Fibroblast of pulmonary artery (primary cell): ENCODE results near the gene SNED1.

ENCODE experiments used
- DNase-seq: peaks from one replicate; pipeline ENCODE4 v3.0.0-alpha.2; 2010; ENCODE audit warnings: low read depth
- H3K4me3 ChIP-seq: replicated peaks from 2 replicates; pipeline ENCODE4 v1.5.1; 2011; ENCODE audit warnings: low read depth, mild to moderate bottlenecking, control low read depth, low read length, moderate library complexity
- CTCF ChIP-seq: IDR thresholded peaks from 2 replicates; pipeline ENCODE4 v1.5.1; 2011; ENCODE audit warnings: mild to moderate bottlenecking, control low read depth, low read length, inconsistent platforms; ENCODE audit errors: missing control alignments

Gene SNED1

GRCh38 chr2:241110607-241111439 lies 112.4 kb downstream of the SNED1 start:
- TF ChIP-seq CTCF: no peak
- H3K4me3 ChIP-seq: no peak overlapping the region
- DNase-seq: no peak

GRCh38 chr2:241111440-241111805 lies 113.0 kb downstream of the SNED1 start:
- no peak for DNase-seq
- no peak overlapping the region for H3K4me3 ChIP-seq
- no peak for TF ChIP-seq CTCF

GRCh38 chr2:241112046-241112445 lies 113.6 kb downstream of the SNED1 start:
- H3K4me3 ChIP-seq: no peak overlapping the region
- no peak for TF ChIP-seq CTCF

GRCh38 chr2:241112592-241112991 lies 114.2 kb downstream of the SNED1 start:
- DNase-seq: no peak
- no peak for TF ChIP-seq CTCF
- no peak overlapping the region for H3K4me3 ChIP-seq

More at GRCh38 chr2:241112046-241112445, 113.6 kb downstream of the SNED1 start:
- DNase-seq: no peak

- no peak for DNase-seq
- TF ChIP-seq CTCF: no peak
- H3K4me3 ChIP-seq: no peak overlapping the region
These were observed 116.4 kb downstream of the SNED1 start for GRCh38 chr2:241114836-241115235.

GRCh38 chr2:241115361-241115760 lies 116.9 kb downstream of the SNED1 start:
- no peak for DNase-seq
- TF ChIP-seq CTCF: no peak
- no peak overlapping the region for H3K4me3 ChIP-seq
